Tibial nerve (tissue), 4 donors: ENCODE measurements around the gene LRGUK. TPM values are rescaled to one million over a fixed set of nuclear protein-coding genes. Genes with fewer than 3 reads are reported as not detected.

Source experiments
- DNase-seq, 2 donors: peaks; one replicate each; pipeline ENCODE4 v3.0.0-alpha.2; 2019; ENCODE audit warnings: low spot score in 2 of 2
- H3K27ac ChIP-seq, 4 donors: fragments of 200-600 bp; sonication (generic) in 3 of 4; one replicate each; pipeline ENCODE4 v1.5.1; 2017 to 2019; ENCODE audit warnings: mild to moderate bottlenecking in 1 of 4
- H3K27me3 ChIP-seq, 2 donors: fragments of 200-600 bp; sonication (generic) in 1 of 2; one replicate each; pipeline versions ENCODE4 v1.5.1 to v1.6.0; 2017 to 2019
- H3K36me3 ChIP-seq, 3 donors: fragments of 200-600 bp; sonication (generic); one replicate each; pipeline ENCODE4 v1.5.1; 2018 to 2019
- H3K4me1 ChIP-seq, 4 donors: fragments of 200-600 bp; sonication (generic) in 3 of 4; one replicate each; pipeline ENCODE4 v1.5.1; 2017 to 2019
- H3K4me3 ChIP-seq, 4 donors: fragments of 200-600 bp; sonication (generic) in 3 of 4; one replicate each; pipeline ENCODE4 v1.5.1; 2017 to 2019; ENCODE audit warnings: mild to moderate bottlenecking in 1 of 4, moderate library complexity in 1 of 4
- H3K9me3 ChIP-seq, 4 donors: fragments of 200-600 bp; sonication (generic) in 3 of 4; one replicate each; pipeline ENCODE4 v1.5.1; 2017 to 2019
- EP300 ChIP-seq, 2 donors: sonication (generic); formaldehyde crosslinking; IDR thresholded peaks; one replicate each; pipeline ENCODE4 v1.6.1; 2017; ENCODE audit warnings: antibody characterized with exemption in 2 of 2, mild to moderate bottlenecking in 1 of 2
- POLR2A ChIP-seq, 2 donors: fragments of 450-650 bp; IDR thresholded peaks; one replicate each; pipeline ENCODE4 v1.6.1; 2017; ENCODE audit warnings: antibody characterized with exemption in 2 of 2, mild to moderate bottlenecking in 2 of 2, moderate library complexity in 2 of 2
- whole genome bisulfite sequencing, 2 donors: methylation state at CpG; one replicate each; pipeline ENCODE4 v1.1.5; 2018; 5-methylcytosine and 5-hydroxymethylcytosine counted together
- total RNA-seq, 4 donors: library from RNA; depleted of rRNA; stranded (reverse); fragments of >200 nt; gene quantifications; one replicate each; pipeline ENCODE4 v1.1.0, GENCODE V29; 2016
- TF ChIP-seq, protein P1 (sequence below), 5 experiments: fragments of 200-600 bp in 3 of 5; fragments of 450-650 bp in 2 of 5; sonication (generic) in 3 of 5; IDR thresholded peaks; one replicate each; pipeline ENCODE4 v1.5.1; 2016 to 2019; ENCODE audit warnings: antibody characterized with exemption in 5 of 5, mild to moderate bottlenecking in 3 of 5, moderate library complexity in 2 of 5

The LRGUK gene
- total RNA-seq, 4 donors from 2014 or later: 0.39 to 2.6 (median 1.5) TPM

DNA sequence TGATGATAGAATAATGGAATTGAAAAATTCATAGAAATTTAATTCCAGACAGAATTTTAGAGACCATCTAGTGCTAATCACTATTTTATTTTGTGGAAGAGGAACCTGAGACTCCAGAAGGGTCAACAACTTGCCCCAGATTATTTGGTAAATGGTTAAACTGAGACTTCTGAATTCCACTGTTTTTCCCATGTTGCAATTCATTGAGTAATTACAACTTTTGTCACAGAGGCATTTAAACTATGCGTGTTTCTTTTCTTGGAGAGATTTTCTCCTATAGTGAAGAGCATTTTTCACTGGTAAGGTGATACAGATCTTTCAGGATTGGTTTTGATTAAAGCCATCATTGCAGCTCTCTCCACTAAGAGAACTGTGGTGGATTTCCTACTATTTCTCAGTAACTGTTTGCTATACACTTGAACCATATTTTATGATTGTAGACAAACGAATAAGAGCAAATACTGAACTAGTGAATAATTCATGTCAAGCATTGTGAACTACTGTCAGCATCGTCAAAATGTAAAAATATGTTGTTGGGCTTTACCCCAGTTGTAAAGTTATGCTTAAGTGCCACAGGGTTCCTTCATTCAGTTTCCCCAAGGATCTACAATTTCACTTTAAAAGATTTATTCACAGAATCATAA, 26.5 kb downstream of the LRGUK start:
- H3K4me1 ChIP-seq: no peaks in the 10 kb centered on the region
- no peaks in the 10 kb centered on the region for H3K27me3 ChIP-seq
- no peak for DNase-seq
- 63 to 66% methylated on average over 3 of the region's 3 CpGs for WGBS, 2 donors
- no peaks in the 10 kb centered on the region for H3K36me3 ChIP-seq
- no peak overlapping the region for H3K27ac ChIP-seq
- peaks cover 0 to 8% (median 3%) of the 10 kb centered on the region in 4 donors for H3K9me3 ChIP-seq
- H3K4me3 ChIP-seq: no peak overlapping the region
- TF ChIP-seq, protein P1, sequence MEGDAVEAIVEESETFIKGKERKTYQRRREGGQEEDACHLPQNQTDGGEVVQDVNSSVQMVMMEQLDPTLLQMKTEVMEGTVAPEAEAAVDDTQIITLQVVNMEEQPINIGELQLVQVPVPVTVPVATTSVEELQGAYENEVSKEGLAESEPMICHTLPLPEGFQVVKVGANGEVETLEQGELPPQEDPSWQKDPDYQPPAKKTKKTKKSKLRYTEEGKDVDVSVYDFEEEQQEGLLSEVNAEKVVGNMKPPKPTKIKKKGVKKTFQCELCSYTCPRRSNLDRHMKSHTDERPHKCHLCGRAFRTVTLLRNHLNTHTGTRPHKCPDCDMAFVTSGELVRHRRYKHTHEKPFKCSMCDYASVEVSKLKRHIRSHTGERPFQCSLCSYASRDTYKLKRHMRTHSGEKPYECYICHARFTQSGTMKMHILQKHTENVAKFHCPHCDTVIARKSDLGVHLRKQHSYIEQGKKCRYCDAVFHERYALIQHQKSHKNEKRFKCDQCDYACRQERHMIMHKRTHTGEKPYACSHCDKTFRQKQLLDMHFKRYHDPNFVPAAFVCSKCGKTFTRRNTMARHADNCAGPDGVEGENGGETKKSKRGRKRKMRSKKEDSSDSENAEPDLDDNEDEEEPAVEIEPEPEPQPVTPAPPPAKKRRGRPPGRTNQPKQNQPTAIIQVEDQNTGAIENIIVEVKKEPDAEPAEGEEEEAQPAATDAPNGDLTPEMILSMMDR (IDR thresholded peaks at IDR 0.05): no peak
- TF ChIP-seq POLR2A (IDR thresholded peaks at IDR 0.05) (no peak), EP300 (IDR thresholded peaks at IDR 0.05) (no peak)

DNA sequence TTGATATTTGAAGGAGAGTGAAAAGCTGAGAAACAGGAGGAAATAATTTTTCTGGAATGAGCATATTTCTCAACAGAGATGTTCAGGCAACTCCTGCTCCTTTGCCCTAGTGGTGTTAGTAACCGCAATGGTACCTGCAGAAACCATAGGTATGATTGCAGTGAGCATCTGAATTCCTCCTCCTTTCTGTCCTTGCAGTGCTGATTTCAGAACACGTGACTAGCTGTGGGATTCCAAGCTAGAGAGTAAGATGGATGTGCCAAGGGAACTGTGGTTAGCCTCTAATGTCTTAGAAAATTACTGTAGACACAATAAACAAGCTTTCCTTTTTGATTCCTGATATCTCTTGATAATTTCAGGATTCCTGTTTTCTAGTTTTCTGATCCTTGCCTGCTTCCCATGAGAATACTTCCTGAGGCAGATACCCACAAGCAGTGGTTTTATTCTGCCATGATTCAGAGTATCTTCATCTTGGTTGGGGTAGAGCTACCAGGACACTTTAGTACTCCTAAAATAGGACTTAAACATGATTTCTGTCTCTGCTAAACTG, 27.5 kb downstream of the LRGUK start:
- Histone ChIP-seq H3K9me3 (peaks cover 0 to 8% (median 3%) of the 10 kb centered on the region in 4 donors), H3K36me3 (no peaks in the 10 kb centered on the region), H3K4me3 (no peak overlapping the region), H3K4me1 (no peaks in the 10 kb centered on the region), H3K27ac (no peak overlapping the region), H3K27me3 (no peaks in the 10 kb centered on the region)
- 61 to 69% methylated on average over 2 of the region's 2 CpGs for WGBS, 2 donors
- no peak for TF ChIP-seq POLR2A (IDR thresholded peaks at IDR 0.05)
- TF ChIP-seq, protein P1 (IDR thresholded peaks at IDR 0.05): no peak
- DNase-seq: no peak

DNA sequence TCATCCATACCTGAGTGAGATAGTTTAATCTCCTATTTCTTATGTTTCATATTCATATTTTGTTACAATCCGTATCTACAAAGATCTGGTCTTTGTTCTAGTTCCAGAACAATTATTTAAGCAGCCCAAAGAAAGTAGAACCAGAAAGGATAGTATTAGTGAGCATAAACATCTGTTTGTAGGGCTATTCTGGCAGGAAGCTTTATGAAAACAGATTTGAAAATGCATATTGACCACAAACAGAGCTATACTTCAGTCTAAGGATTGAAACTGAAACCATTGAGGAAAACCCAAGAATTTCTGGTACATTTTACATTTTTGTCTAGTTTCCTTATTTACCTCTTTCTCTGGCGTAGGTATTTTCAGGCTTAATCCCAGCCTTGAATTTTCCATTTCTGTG, 28.1 kb downstream of the LRGUK start:
- no peak for TF ChIP-seq EP300 (IDR thresholded peaks at IDR 0.05)
- Histone ChIP-seq H3K27me3 (no peaks in the 10 kb centered on the region), H3K9me3 (peaks cover 0 to 8% (median 3%) of the 10 kb centered on the region in 4 donors), H3K4me3 (no peak overlapping the region), H3K4me1 (no peaks in the 10 kb centered on the region), H3K27ac (no peak overlapping the region), H3K36me3 (no peaks in the 10 kb centered on the region)
- no peak for DNase-seq
- WGBS, 2 donors: 56 to 76% methylated on average over 2 of the region's 2 CpGs

DNA sequence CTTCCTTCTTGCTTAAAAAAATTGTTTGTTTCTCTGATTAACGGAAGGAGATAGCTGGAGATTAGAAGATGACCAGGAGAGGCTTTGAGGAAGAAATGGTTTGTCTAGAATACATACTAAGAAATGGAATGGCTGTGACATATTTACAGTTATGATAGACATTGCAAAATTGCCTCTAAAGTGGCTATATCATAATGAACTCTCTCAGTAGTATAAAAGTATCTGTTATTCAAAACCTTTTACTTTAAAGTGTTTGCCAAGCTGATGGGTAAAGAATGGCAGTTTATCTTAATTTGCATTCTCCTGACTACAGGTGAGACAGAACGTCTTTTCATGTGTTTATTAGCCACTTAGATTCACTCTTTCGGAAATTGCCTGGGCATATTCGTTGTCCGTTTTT, 28.7 kb downstream of the LRGUK start:
- 85 to 90% methylated on average over 5 of the region's 5 CpGs for WGBS, 2 donors
- H3K9me3 ChIP-seq: peaks cover 0 to 8% (median 3%) of the 10 kb centered on the region in 4 donors

DNA sequence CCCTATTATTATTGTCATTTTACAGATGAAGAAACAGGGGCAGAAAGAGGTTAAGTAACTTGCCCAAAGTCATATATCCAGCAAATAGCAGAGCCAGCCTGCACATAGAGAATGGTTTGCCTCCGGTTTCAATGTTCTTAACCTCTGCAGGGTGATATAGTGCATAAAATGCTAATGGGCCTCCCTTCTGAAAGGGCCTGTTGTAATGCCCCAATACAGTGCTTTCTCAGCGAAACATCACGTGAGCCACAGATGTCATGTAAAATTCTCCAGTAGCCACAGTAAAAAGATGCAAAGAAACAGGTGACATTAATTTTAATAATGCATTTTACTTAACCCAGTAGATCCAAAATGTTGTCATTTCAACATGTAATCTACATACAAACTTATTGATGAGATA, 38.1 kb downstream of the LRGUK start:
- H3K27ac ChIP-seq: no peak overlapping the region
- H3K9me3 ChIP-seq: no peaks in the 10 kb centered on the region
- no peaks in the 10 kb centered on the region for H3K4me1 ChIP-seq
- H3K36me3 ChIP-seq: no peaks in the 10 kb centered on the region
- DNase-seq: no peak
- no peaks in the 10 kb centered on the region for H3K27me3 ChIP-seq
- no peak for TF ChIP-seq POLR2A (IDR thresholded peaks at IDR 0.05)
- TF ChIP-seq, protein P1 (IDR thresholded peaks at IDR 0.05): no peak
- no peak for TF ChIP-seq EP300 (IDR thresholded peaks at IDR 0.05)
- WGBS, 2 donors: 38 to 43% methylated on average over 3 of the region's 3 CpGs
- no peak overlapping the region for H3K4me3 ChIP-seq

More for the DNA sequence above, 28.7 kb downstream of the LRGUK start:
- Histone ChIP-seq H3K27me3 (no peaks in the 10 kb centered on the region), H3K4me1 (no peaks in the 10 kb centered on the region), H3K36me3 (no peaks in the 10 kb centered on the region), H3K4me3 (no peak overlapping the region), H3K27ac (no peak overlapping the region)
- TF ChIP-seq, protein P1 (IDR thresholded peaks at IDR 0.05): no peak
- TF ChIP-seq EP300 (IDR thresholded peaks at IDR 0.05) (no peak), POLR2A (IDR thresholded peaks at IDR 0.05) (no peak)
- DNase-seq: no peak
